GM21576 (cell line): ENCODE measurements around the gene MT1G.
"Not testable (repeated sequence)": the region's sequence is repeated elsewhere in the genome, so short reads cannot be mapped to it uniquely, and the experiment has no call there.

Source experiments
- ATAC-seq: cut with Tn5 transposase; IDR thresholded peaks from one replicate; pipeline ENCODE4 v1.9.1; 2021; ENCODE audit warnings: mild to moderate bottlenecking, moderate library complexity; ENCODE audit not compliant: unreplicated experiment

The MT1G gene

GRCh38 chr16:56621665-56622445, 46.0 kb downstream of the MT1G start:
- ATAC-seq, result not testable (repeated sequence)

GRCh38 chr16:56620339-56620897, 47.4 kb downstream of the MT1G start:
- no peak for ATAC-seq

GRCh38 chr16:56618138-56618537, 49.7 kb downstream of the MT1G start:
- no peak for ATAC-seq

GRCh38 chr16:56617212-56618085, 50.4 kb downstream of the MT1G start:
- ATAC-seq, result no peak
